HepG2 (cell line): Measurements from ENCODE around the gene TSPAN31. TPM values are rescaled to one million over a fixed set of nuclear protein-coding genes. Genes with fewer than 3 reads are reported as not detected.
A peak's percentile ranks its signal among the peaks of the same experiment; 100 is the strongest.

Experiments
- FOXO1 ChIP-seq: sonication (generic); formaldehyde crosslinking; IDR thresholded peaks from 2 replicates; pipeline ENCODE4 v1.4.0; 2020; ENCODE audit warnings: missing genetic modification reagents
- HOXA9 ChIP-seq: sonication (generic); formaldehyde crosslinking; IDR thresholded peaks from 2 replicates; pipeline ENCODE4 v1.8.1; 2022; ENCODE audit warnings: missing genetic modification reagents, mild to moderate bottlenecking, moderate library complexity, borderline replicate concordance
- NFIB ChIP-seq: sonication (generic); formaldehyde crosslinking; IDR thresholded peaks from 2 replicates; pipeline ENCODE4 v1.9.0; 2021; ENCODE audit warnings: missing genetic modification reagents, mild to moderate bottlenecking, borderline replicate concordance
- SMC3 ChIP-seq: IDR thresholded peaks from 2 replicates; pipeline ENCODE4 v1.6.1; 2011; ENCODE audit warnings: low read length, improper control_type of control experiment
- TARDBP ChIP-seq: sonication (generic); formaldehyde crosslinking; IDR thresholded peaks from 2 replicates; pipeline ENCODE4 v1.8.0; 2022; ENCODE audit warnings: mild to moderate bottlenecking, missing genetic modification reagents
- TBX2 ChIP-seq: sonication (generic); formaldehyde crosslinking; IDR thresholded peaks from 2 replicates; pipeline ENCODE4 v1.5.0; 2020; ENCODE audit warnings: missing genetic modification reagents, mild to moderate bottlenecking, borderline replicate concordance
- TRIM24 ChIP-seq: sonication (generic); formaldehyde crosslinking; IDR thresholded peaks from 2 replicates; pipeline ENCODE4 v1.8.0; 2022; ENCODE audit warnings: mild to moderate bottlenecking, missing genetic modification reagents
- ZKSCAN1 ChIP-seq: fragments of 150-350 bp; IDR thresholded peaks from 2 replicates; pipeline ENCODE4 v1.6.1; 2014; ENCODE audit warnings: low read length
- ZNF121 ChIP-seq: sonication (generic); formaldehyde crosslinking; IDR thresholded peaks from 2 replicates; pipeline ENCODE4 v1.5.0; 2020; ENCODE audit warnings: mild to moderate bottlenecking, missing genetic modification reagents
- ZNF20 ChIP-seq: sonication (generic); formaldehyde crosslinking; IDR thresholded peaks from 2 replicates; pipeline ENCODE4 v1.4.0; 2020; ENCODE audit warnings: mild to moderate bottlenecking, moderate library complexity, missing genetic modification reagents
- ZNF224 ChIP-seq: sonication (generic); formaldehyde crosslinking; IDR thresholded peaks from 2 replicates; pipeline ENCODE4 v1.5.0; 2020; ENCODE audit warnings: mild to moderate bottlenecking, missing genetic modification reagents
- ZNF230 ChIP-seq: sonication (generic); formaldehyde crosslinking; IDR thresholded peaks from 2 replicates; pipeline ENCODE4 v1.4.0; 2020; ENCODE audit warnings: mild to moderate bottlenecking, missing genetic modification reagents
- ZNF460 ChIP-seq: sonication (generic); formaldehyde crosslinking; IDR thresholded peaks from 2 replicates; pipeline ENCODE4 v1.5.1; 2020; ENCODE audit warnings: missing genetic modification reagents, mild to moderate bottlenecking, borderline replicate concordance
- ZNF629 ChIP-seq: sonication (generic); formaldehyde crosslinking; conservative IDR thresholded peaks from 2 replicates; pipeline ENCODE4 v1.5.0; 2020; ENCODE audit warnings: missing genetic modification reagents
- ZNF724P ChIP-seq: sonication (generic); formaldehyde crosslinking; IDR thresholded peaks from 2 replicates; pipeline ENCODE4 v1.8.0; 2022; ENCODE audit warnings: missing genetic modification reagents, borderline replicate concordance
- ZNF775 ChIP-seq: sonication (generic); formaldehyde crosslinking; IDR thresholded peaks from 2 replicates; pipeline ENCODE4 v1.4.0; 2020; ENCODE audit warnings: missing genetic modification reagents, mild to moderate bottlenecking, moderate library complexity, borderline replicate concordance
- polyA plus RNA-seq, 8 experiments: library from polyadenylated mRNA; depleted of rRNA in 3 of 8; stranded (reverse) in 7 of 8; unstranded in 1 of 8; fragments of >200 nt; fragmentation: Illumina TruSeq in 4 of 8; extraction: Trizol in 4 of 8; gene quantifications; 2 replicates each; pipeline versions ENCODE4 v1.2.1 to v1.2.3, GENCODE V29; 2011 to 2016; ENCODE audit warnings: low read depth in 4 of 8, missing spikeins in 1 of 8, mixed read lengths in 1 of 8; ENCODE audit not compliant: insufficient read depth in 1 of 8
- total RNA-seq, 5 experiments: library from RNA; depleted of rRNA; stranded (reverse); fragments of >200 nt; fragmentation: Illumina TruSeq; extraction: Trizol; gene quantifications; 2 replicates each; pipeline ENCODE4 v1.2.3, GENCODE V29; 2016; ENCODE audit warnings: low read depth in 1 of 5
- TF ChIP-seq, protein P1 (sequence below): sonication (generic); formaldehyde crosslinking; IDR thresholded peaks from 2 replicates; pipeline ENCODE4 v1.5.0; 2020; ENCODE audit warnings: missing genetic modification reagents
- TF ChIP-seq, protein P2 (sequence below): sonication (generic); formaldehyde crosslinking; IDR thresholded peaks from 2 replicates; pipeline ENCODE4 v1.8.0; 2022; ENCODE audit warnings: low read depth, missing genetic modification reagents
- TF ChIP-seq, protein P3 (sequence below): sonication (generic); formaldehyde crosslinking; IDR thresholded peaks from 2 replicates; pipeline ENCODE4 v1.4.0; 2020; ENCODE audit warnings: mild to moderate bottlenecking, missing genetic modification reagents

TSPAN31 gene
- total and polyA plus RNA-seq, 2 of the 13 experiments (the other 11 are each of a cell fraction or from before 2014, with no cell fraction given) = 10.4 to 24.6 TPM

DNA sequence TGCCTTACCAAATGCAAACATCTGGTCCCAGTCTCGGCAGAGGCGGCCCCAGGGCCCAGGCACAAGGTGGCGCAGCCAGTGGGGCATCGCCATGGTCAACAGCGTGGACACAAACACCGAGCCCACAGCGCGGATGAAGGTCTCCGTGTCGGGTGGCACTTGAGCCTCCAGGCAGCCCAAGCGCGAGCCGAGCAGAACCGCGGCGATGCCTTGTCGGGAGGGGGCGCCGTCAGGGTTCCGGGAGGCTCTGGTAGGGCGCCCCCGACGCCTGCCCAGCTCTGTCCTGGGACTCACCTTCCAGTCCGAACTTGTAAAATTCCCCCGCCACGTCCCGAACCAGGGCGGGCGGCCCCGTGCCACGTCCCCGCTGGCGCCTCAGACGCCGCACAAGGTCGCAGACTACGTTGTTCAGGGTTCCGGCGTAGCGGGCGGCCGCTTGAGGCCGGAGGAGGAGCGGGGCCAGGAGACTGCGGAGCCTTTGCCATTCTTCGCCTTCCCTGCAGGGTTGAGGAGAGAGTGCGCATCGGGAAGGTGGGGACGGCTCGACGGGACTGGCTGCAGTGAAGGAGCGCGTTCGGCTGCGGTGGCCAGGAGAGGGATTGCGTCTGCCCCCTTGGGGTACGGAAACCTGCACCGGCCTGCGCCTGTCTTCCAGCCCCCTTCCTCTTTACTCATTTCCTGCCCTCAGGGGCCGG lies 20.3 kb downstream of the TSPAN31 start (continued):
- TF ChIP-seq TARDBP (CRISPR knock-in tag) (peak; percentile 34; the same call in 1 of the 2 replicates), ZNF121 (CRISPR knock-in tag) (no peak), ZKSCAN1 (no peak), ZNF20 (CRISPR knock-in tag) (no peak), ZNF629 (CRISPR knock-in tag) (no peak), TBX2 (CRISPR knock-in tag) (no peak), HOXA9 (CRISPR knock-in tag) (peak; percentile 67; the same call in 1 of the 2 replicates), TRIM24 (no peak), ZNF724P (CRISPR knock-in tag) (0 out of 2 replicates have a peak, but pooled peaks have one; percentile 17), ZNF224 (CRISPR knock-in tag) (no peak), NFIB (CRISPR knock-in tag) (no peak), SMC3 (no peak), ZNF460 (CRISPR knock-in tag) (no peak), FOXO1 (CRISPR knock-in tag) (no peak), ZNF230 (CRISPR knock-in tag) (peak; percentile 58; the same call in 1 of the 2 replicates), ZNF775 (no peak)
- TF ChIP-seq, protein P1, sequence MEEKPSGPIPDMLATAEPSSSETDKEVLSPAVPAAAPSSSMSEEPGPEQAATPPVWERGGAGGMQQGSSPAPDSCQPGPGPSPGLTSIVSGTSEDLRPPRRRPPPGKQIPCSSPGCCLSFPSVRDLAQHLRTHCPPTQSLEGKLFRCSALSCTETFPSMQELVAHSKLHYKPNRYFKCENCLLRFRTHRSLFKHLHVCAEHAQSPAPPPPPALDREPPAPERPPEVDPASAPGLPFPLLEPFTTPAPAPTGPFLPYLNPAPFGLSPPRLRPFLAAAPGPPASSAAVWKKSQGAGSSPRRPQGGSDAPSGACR = no peak
- TF ChIP-seq, protein P2, sequence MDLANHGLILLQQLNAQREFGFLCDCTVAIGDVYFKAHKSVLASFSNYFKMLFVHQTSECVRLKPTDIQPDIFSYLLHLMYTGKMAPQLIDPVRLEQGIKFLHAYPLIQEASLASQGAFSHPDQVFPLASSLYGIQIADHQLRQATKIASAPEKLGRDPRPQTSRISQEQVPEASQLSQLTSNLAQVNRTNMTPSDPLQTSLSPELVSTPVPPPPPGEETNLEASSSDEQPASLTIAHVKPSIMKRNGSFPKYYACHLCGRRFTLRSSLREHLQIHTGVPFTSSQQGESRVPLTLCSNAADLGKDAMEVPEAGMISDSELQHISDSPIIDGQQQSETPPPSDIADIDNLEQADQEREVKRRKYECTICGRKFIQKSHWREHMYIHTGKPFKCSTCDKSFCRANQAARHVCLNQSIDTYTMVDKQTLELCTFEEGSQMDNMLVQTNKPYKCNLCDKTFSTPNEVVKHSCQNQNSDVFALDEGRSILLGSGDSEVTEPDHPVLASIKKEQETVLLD (CRISPR knock-in tag) = no peak
- TF ChIP-seq, protein P3, sequence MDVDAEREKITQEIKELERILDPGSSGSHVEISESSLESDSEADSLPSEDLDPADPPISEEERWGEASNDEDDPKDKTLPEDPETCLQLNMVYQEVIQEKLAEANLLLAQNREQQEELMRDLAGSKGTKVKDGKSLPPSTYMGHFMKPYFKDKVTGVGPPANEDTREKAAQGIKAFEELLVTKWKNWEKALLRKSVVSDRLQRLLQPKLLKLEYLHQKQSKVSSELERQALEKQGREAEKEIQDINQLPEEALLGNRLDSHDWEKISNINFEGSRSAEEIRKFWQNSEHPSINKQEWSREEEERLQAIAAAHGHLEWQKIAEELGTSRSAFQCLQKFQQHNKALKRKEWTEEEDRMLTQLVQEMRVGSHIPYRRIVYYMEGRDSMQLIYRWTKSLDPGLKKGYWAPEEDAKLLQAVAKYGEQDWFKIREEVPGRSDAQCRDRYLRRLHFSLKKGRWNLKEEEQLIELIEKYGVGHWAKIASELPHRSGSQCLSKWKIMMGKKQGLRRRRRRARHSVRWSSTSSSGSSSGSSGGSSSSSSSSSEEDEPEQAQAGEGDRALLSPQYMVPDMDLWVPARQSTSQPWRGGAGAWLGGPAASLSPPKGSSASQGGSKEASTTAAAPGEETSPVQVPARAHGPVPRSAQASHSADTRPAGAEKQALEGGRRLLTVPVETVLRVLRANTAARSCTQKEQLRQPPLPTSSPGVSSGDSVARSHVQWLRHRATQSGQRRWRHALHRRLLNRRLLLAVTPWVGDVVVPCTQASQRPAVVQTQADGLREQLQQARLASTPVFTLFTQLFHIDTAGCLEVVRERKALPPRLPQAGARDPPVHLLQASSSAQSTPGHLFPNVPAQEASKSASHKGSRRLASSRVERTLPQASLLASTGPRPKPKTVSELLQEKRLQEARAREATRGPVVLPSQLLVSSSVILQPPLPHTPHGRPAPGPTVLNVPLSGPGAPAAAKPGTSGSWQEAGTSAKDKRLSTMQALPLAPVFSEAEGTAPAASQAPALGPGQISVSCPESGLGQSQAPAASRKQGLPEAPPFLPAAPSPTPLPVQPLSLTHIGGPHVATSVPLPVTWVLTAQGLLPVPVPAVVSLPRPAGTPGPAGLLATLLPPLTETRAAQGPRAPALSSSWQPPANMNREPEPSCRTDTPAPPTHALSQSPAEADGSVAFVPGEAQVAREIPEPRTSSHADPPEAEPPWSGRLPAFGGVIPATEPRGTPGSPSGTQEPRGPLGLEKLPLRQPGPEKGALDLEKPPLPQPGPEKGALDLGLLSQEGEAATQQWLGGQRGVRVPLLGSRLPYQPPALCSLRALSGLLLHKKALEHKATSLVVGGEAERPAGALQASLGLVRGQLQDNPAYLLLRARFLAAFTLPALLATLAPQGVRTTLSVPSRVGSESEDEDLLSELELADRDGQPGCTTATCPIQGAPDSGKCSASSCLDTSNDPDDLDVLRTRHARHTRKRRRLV (CRISPR knock-in tag) = no peak
